Right lobe of liver (tissue), 4 donors: ENCODE data around the gene DPAGT1.

Experiments used
- CTCF ChIP-seq, 4 donors: fragments of 200-600 bp in 3 of 4; fragments of 450-650 bp in 1 of 4; IDR thresholded peaks; one replicate each; pipeline versions ENCODE4 v1.5.1 to v1.8.0; 2016 to 2022; ENCODE audit warnings: antibody characterized with exemption in 4 of 4, mild to moderate bottlenecking in 2 of 4
- POLR2A ChIP-seq: fragments of 450-650 bp; IDR thresholded peaks from one replicate; pipeline ENCODE4 v1.6.1; 2017; ENCODE audit warnings: antibody characterized with exemption, mild to moderate bottlenecking
- donor health status: DM: no; HTN: no; CAD: no.
- donor health status: DM: no; HTN: no; CAD: no.
- donor health status: DM: no; HTN: yes; CAD: no.

- TF ChIP-seq CTCF (IDR thresholded peaks at IDR 0.05) (no peak), POLR2A (no peak)
These were observed 1.9 kb downstream of the DPAGT1 start for GRCh38 chr11:119099711-119100110.
